Lower leg skin (tissue), 4 donors: ENCODE results near the gene ZSWIM6. TPM values are rescaled to one million over a fixed set of nuclear protein-coding genes. Genes with fewer than 3 reads are reported as not detected.

ENCODE experiments used
- DNase-seq, 2 donors: peaks; one replicate each; pipeline ENCODE4 v3.0.0-alpha.2; 2019; ENCODE audit warnings: low spot score in 2 of 2
- H3K4me3 ChIP-seq: fragments of 200-600 bp; sonication (generic); 2 replicates; pipeline ENCODE4 v1.5.1; 2017; ENCODE audit warnings: mild to moderate bottlenecking, low read depth; ENCODE audit not compliant: poor library complexity, severe bottlenecking
- CTCF ChIP-seq, 3 donors: fragments of 450-650 bp; IDR thresholded peaks; one replicate each; pipeline ENCODE4 v1.5.1; 2016; ENCODE audit warnings: antibody characterized with exemption in 3 of 3, mild to moderate bottlenecking in 3 of 3, moderate library complexity in 2 of 3
- POLR2A ChIP-seq, 2 donors: fragments of 450-650 bp; IDR thresholded peaks; one replicate each; pipeline ENCODE4 v1.6.1; 2016 to 2017; ENCODE audit warnings: antibody characterized with exemption in 2 of 2, mild to moderate bottlenecking in 1 of 2, moderate library complexity in 1 of 2
- WGBS, 2 donors: methylation state at CpG; one replicate each; pipeline ENCODE4 v1.1.5; 2018; 5-methylcytosine and 5-hydroxymethylcytosine counted together
- intact Hi-C: fragments of 100-400 bp; cut with DNase I; formaldehyde crosslinking; loops from one replicate; pipeline ENCODE4 v1.15.0; 2023; ENCODE audit warnings: low total_unique reads
- total RNA-seq, 4 donors: library from RNA; depleted of rRNA; stranded (reverse); fragments of >200 nt; gene quantifications; one replicate each; pipeline ENCODE4 v1.1.0, GENCODE V29; 2016

The ZSWIM6 gene
- total RNA-seq, 4 donors from 2014 or later, result 7.1 to 8.7 (median 8.1) TPM

GRCh38 chr5:61379677-61380076 lies 47.6 kb downstream of the ZSWIM6 start:
- no peak for DNase-seq
- intact Hi-C loops, result no loop called here
- no peak overlapping the region for H3K4me3 ChIP-seq
- TF ChIP-seq POLR2A (IDR thresholded peaks at IDR 0.05) (no peak), CTCF (IDR thresholded peaks at IDR 0.05) (no peak)
- WGBS, 2 donors, result 87 to 90% methylated on average over 2 of the region's 2 CpGs

GRCh38 chr5:61381968-61382367 lies 49.9 kb downstream of the ZSWIM6 start:
- 83 to 84% methylated on average over 2 of the region's 2 CpGs for WGBS, 2 donors
- intact Hi-C loops, result no loop called here
- DNase-seq, result no peak
- H3K4me3 ChIP-seq, result no peak overlapping the region
- no peak for TF ChIP-seq CTCF (IDR thresholded peaks at IDR 0.05)
- TF ChIP-seq POLR2A (IDR thresholded peaks at IDR 0.05), result no peak

- no peak for TF ChIP-seq CTCF (IDR thresholded peaks at IDR 0.05)
- TF ChIP-seq POLR2A (IDR thresholded peaks at IDR 0.05), result no peak
- no peak overlapping the region for H3K4me3 ChIP-seq
- no peak for DNase-seq
- 93 to 96% methylated on average over 3 of the region's 3 CpGs for WGBS, 2 donors
- intact Hi-C loops, result no loop called here
Observed at GRCh38 chr5:61385627-61386026, 53.6 kb downstream of the ZSWIM6 start.

- 66 to 77% methylated on average over 2 of the region's 2 CpGs for WGBS, 2 donors
- intact Hi-C loops, result no loop called here
- no peak overlapping the region for H3K4me3 ChIP-seq
- no peak for DNase-seq
- TF ChIP-seq POLR2A (IDR thresholded peaks at IDR 0.05) (no peak), CTCF (IDR thresholded peaks at IDR 0.05) (no peak)
Observed at GRCh38 chr5:61386045-61386800, 54.2 kb downstream of the ZSWIM6 start.

- H3K4me3 ChIP-seq, result no peak overlapping the region
- intact Hi-C loops, result no loop called here
- DNase-seq, result no peak
- TF ChIP-seq CTCF (IDR thresholded peaks at IDR 0.05) (no peak), POLR2A (IDR thresholded peaks at IDR 0.05) (no peak)
- 66 to 67% methylated on average over 3 of the region's 3 CpGs for WGBS, 2 donors
Observed at GRCh38 chr5:61389609-61390008, 57.6 kb downstream of the ZSWIM6 start.
